GM18909 (cell line): ENCODE data around the gene C18orf32.
"Not testable (repeated sequence)": the region's sequence is repeated elsewhere in the genome, so short reads cannot be mapped to it uniquely, and the experiment has no call there.

Experiments used
- ATAC-seq: cut with Tn5 transposase; IDR thresholded peaks from one replicate; pipeline ENCODE4 v1.9.1; 2021; ENCODE audit warnings: mild to moderate bottlenecking; ENCODE audit not compliant: unreplicated experiment, poor library complexity

Gene C18orf32

DNA sequence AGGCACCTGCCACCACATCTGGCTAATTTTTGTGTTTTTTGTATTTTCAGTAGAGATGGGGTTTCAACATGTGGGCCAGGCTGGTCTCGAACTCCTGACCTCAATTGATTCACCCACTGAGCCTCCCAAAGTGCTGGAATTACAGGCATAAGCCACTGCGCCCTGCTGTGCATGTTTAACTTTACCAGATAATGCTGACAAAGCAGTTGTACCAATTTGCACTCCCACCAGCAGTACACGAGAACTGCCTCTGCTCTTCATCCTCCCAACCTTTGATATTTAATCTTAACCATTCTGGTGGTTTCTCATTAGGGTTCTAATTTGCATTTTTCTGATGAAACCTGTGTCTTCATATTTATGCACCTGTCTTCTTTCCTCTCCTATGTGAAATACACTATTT, 14.6 kb downstream of the C18orf32 start:
- no peak for ATAC-seq

GRCh38 chr18:49471532-49471931, 15.5 kb downstream of the C18orf32 start:
- no peak for ATAC-seq

DNA sequence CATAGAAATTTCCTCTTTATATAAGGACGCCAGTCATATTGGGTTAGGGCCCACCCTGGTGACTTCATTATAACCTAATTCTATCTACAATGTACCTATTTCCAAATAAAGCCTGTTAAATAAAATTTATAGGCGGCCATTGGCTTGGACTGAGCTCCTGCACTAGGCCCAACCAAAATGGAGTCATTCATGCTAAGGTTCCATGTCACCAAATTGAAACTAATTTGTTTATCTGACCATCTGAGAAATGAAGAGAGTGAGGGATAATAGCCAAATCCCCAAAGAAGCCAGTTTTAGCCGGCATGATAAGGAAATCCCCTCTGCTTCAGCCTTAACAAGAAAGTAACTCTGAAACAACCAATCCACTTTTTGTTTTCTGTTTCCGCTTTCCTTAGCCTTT, 19.4 kb downstream of the C18orf32 start:
- ATAC-seq: no peak

- no peak for ATAC-seq
Measured at GRCh38 chr18:49467019-49467563, 19.9 kb downstream of the C18orf32 start.

- no peak for ATAC-seq
Measured at GRCh38 chr18:49464718-49465598, 22.1 kb downstream of the C18orf32 start.

- no peak for ATAC-seq
Measured at GRCh38 chr18:49461602-49461977, 25.4 kb downstream of the C18orf32 start.

DNA sequence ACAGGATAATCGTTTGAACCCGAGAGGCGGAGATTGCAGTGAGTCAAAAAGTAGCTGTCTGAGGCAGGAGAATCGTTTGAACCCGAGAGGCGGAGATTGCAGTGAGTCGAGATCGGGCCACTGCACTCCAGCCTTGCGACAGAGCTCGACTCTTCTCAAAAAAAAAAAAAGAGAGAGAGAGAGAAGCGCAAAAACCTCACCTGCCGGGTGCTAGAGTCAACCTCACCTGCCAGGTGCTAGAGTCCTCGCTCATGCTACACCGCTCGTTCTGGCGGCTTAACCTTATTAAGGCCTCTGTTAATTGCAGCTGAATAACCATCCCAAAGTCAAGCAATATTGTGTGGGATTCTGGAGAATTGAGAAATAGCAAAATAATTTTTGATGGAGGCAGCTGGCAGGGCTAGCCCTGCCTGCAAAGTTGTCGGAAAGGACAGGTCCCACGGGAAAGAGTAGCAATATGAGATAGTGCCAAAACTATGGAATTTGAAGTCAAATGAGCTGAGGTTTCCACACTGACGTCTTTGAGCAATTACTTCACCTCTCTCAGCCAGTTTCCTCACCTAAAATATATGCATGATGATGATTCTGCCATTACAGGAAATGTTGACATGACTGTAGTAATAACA, 25.9 kb downstream of the C18orf32 start:
- ATAC-seq: no peak

DNA sequence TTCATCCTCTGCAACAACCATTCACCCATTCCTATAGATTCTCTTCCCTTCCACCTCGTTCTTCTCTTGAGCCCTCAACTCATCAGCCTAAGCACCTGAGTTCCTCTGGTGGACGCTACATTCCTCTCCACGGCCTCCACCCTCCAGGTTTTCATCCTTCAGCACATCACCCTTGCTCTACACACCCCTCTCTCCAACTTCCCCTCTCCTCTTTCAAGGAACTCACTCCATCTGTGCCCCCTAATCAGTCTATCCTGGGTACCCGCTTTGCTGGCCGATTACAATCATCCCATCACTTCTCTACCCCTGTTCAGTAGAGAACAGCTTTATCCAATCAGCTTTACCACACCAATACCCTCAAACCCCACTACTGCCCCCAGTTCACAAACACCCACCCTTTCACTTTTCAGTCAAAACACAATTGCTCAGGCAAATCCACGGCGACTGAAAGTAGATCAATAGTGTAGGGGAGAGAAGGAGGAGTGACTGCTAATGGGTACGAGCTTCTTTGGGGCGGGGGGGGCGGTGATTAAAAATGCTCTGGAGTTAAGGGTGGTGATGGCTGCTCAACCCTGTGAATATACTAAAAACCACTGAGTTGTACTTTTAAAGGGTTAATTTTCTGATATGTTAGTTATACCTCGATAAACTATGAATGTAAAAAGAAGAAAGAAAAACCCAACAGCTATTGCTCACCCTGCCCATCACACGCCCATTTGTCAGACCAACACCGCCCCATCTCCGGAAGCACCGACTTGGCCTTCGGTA, 27.4 kb downstream of the C18orf32 start:
- no peak for ATAC-seq

- no peak for ATAC-seq
Measured at GRCh38 chr18:49457616-49458015, 29.4 kb downstream of the C18orf32 start.

DNA sequence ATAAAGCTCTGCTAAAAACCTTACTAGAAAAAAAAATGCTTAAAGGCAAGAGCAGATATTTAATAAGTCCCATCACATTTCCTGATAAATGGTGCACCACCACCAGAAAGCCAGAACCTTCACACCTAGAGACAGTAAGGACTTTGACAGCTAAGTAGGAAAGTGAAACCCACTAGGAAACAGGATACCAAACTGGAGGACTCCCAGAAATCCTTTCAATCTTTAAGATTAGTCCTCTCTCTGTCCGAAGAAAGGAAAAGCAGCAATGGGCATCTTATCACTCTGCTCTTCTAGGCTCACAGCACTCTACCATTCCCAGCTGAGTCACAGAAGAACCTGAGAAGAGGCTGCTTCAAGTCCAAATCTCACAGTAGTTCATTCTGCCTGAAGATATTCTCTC, 30.2 kb downstream of the C18orf32 start:
- ATAC-seq: no peak

DNA sequence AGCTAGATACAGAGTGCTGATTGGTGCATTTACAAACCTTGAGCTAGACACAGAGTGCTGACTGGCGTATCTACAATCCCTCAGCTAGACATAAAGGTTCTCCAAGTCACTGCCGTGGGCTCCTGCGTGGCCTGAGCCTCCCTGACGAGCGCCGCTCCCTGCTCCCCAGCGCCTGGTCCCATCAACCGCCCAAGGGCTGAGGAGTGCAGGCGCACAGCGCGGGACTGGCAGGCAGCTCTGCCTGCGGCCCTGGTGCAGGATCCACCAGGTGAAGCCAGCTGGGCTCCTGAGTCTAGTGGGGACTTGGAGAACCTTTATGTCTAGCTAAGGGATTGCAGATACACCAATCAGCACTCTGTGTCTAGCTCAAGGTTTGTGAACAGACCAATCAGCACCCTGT, 34.5 kb downstream of the C18orf32 start:
- not testable (repeated sequence) for ATAC-seq

- ATAC-seq: no peak
Measured at GRCh38 chr18:49447810-49448745, 39.0 kb downstream of the C18orf32 start.

- ATAC-seq: no peak
Measured at GRCh38 chr18:49446481-49446880, 40.6 kb downstream of the C18orf32 start.

DNA sequence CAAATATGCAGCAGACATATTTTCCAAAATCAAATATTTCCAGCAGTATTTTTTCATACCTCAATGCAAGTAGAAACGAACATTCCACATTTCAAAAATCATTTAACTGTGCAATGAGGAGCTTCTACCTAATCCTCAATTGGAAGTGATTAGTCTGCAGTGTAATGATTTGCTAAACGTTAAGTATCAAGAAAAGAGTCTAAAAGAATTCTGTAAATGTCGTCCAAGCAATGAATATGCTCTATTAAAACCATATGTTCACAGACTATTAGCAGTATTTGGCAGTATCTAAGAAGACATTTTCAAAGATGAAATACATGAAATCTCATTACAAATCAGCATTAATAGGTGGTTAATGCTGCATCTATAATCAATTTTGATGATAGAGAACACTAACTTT, 42.5 kb downstream of the C18orf32 start:
- no peak for ATAC-seq

DNA sequence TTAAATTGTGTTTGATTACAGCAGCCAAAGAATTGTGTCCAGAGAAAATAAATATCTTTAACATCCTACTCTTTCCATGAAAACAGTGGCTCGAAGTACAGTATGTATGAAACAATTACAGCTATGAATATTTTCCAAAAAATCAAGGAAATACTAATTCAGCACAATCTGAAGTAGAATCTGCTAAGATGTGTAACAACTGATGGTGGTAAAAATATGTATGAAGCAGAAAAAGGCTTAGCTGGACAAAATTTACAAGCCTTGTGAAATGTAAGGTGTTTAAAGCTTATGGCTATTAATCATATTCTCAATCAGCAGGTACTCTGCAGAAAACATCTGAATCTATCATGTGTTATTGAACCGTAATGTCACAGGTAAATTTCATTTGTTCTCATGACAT, 43.2 kb downstream of the C18orf32 start:
- ATAC-seq: no peak

- ATAC-seq: no peak
Measured at GRCh38 chr18:49441338-49441938, 45.6 kb downstream of the C18orf32 start.

- no peak for ATAC-seq
Measured at GRCh38 chr18:49435170-49435569, 51.9 kb downstream of the C18orf32 start.

- ATAC-seq: no peak
Measured at GRCh38 chr18:49432602-49433001, 54.4 kb downstream of the C18orf32 start.

DNA sequence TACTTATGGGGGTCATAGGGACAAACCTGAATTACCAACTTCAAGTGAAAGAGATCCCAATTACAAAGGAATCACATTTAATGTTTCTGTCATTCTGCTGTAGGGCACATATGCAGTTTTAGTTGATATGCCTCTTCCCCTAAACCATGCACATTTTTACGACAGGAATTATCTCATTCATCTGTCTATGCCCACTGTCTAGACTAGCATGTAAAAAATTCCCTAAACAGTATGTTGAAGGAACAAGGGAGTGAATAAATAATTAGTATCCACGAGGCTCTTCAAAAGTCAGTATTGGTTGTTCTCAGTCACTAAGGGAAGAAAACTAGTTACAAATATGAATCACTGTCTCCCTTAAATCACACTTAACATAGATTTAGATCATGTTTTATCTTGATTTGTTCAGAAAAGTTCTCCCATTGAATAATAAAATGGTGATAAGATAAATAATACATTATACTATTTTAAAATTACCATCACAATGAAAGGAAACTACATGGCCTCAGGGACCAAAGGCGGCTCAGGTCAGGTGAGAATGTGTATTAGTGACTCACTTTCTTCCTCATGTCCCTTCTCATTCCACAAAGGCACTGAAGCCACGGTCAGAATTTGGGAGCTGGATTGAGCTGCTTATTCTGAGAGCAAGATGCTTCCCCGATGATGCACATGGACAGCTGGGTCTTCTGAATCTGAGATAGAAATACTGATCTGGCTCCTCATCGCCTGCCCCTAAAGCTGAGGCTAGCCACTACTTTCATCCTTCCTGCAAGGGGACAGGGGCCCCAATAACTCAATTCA, 55.7 kb downstream of the C18orf32 start:
- no peak for ATAC-seq
